KOPT-K1 (cell line): ENCODE results near the gene KIAA1958.

Source experiments
- H3K27ac ChIP-seq: fragments of 200-600 bp; sonication (generic); 2 replicates; pipeline ENCODE4 v1.5.1; 2016; ENCODE audit warnings: antibody characterized with exemption, mild to moderate bottlenecking, low read depth, low read length; ENCODE audit not compliant: poor library complexity, severe bottlenecking
- H3K36me3 ChIP-seq: fragments of 200-600 bp; sonication (generic); 2 replicates; pipeline ENCODE4 v1.5.1; 2017; ENCODE audit warnings: antibody characterized with exemption, mild to moderate bottlenecking, low read length, moderate library complexity; ENCODE audit not compliant: insufficient read depth
- H3K9me3 ChIP-seq: fragments of 200-600 bp; sonication (generic); 2 replicates; pipeline ENCODE4 v1.5.1; 2017; ENCODE audit warnings: antibody characterized with exemption, low read length, mild to moderate bottlenecking; ENCODE audit not compliant: insufficient read depth, poor library complexity, severe bottlenecking

The KIAA1958 gene

DNA sequence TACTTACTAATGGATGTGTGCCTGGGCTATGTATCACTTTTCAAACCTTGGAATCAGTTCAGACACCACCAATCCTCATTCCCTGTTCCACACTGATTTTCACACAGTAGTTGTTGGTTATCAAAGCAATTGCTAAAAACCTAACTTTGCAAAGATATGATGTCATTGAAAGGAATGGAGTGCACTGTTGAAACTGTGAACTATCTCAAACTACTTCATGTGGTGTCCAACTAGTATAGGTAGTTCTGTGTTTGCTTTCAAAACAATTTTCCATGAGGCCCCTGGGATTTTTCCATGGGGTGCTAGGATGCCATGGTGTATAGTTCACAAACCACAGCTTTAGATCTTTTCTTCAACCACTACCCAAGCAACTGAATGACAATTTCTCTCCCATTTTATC lies 213.5 kb downstream of the KIAA1958 start:
- H3K36me3 ChIP-seq: peaks cover 24% of the 10 kb centered on the region; the same call in 1 of the 2 replicates
- no peaks in the 10 kb centered on the region for H3K9me3 ChIP-seq
- H3K27ac ChIP-seq: no peak overlapping the region

DNA sequence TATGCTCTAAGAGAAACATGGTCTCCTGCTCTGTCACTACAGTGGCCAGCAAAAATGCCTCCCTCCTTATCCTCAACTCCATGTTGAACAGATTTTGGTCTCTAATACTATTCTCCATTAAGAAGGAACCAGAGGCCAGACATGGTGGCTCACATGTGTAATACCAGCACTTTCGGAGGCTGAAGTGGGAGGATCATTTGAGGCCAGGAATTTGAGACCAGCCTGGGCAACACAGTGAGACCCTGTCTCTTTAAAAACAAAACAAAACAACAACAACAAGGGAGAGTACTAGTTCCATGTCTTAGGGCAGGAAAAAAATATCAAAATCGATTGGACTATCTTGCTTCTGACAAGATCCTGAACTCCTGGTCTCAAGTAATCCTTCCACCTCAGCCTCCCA lies 216.7 kb downstream of the KIAA1958 start:
- Histone ChIP-seq H3K36me3 (peaks cover 7% of the 10 kb centered on the region; the same call in 1 of the 2 replicates), H3K27ac (no peak overlapping the region), H3K9me3 (no peaks in the 10 kb centered on the region)

DNA sequence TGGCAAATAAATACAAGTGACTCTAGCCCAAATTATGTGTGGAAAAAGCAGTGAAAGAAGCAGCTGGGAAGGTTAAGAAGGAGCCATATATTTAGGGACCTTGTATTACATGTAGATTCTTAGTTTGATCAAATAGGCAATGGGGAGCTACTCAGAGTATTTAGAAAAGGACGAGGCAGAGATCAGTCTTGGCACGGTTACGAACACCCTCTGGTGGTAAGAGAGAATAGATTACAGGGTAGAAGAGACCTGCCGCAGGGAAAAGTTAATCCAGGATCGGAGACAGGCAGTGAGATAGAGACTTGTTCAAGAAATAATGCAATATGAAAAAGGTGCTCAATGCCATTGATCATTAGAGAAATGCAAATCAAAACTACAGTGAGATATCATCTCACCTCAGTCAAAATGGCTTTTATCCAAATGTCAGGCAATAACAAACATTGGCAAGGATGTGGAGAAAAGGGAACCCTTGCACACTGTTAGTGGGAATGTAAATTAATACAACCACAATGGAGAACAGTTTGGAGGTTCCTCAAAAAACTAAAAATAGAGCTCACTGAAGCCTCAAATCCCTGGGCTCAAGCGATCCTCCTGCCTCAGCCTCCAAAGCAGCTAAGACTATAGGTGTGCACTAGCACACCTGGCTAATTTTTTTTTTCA lies 219.3 kb downstream of the KIAA1958 start:
- Histone ChIP-seq H3K9me3 (no peaks in the 10 kb centered on the region), H3K36me3 (peaks cover 10% of the 10 kb centered on the region), H3K27ac (no peak overlapping the region)

DNA sequence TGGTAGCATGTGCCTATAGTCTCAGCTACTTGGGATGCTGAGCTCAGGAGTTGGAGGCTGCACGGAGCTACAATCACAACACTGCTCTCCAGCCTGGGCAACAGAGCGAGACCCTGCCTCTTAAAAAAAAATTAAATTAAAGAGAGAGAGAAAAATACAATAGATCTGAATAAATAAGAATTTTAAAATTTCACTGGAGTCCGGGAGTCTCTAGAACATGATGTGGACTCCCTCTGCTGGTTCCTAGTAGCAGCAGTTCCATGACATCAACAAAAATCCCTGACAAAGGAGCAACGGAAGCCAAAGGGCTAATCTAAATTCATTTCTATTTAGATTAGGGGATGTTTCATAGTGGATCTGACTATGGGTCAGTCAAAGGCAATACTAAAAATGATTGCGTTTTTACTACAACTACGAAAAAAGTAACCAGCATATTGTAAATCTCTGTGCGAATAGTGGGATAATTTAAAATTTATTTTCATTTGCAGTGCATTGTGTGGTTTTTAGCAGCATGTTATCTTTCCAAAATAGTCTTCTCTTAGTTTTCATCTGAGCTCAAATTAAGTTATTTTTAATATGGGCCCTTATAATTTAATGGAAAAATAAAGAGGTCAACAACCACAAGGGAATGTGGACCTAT lies 224.5 kb downstream of the KIAA1958 start:
- Histone ChIP-seq H3K9me3 (no peaks in the 10 kb centered on the region), H3K27ac (no peak overlapping the region), H3K36me3 (peaks cover 10% of the 10 kb centered on the region)

DNA sequence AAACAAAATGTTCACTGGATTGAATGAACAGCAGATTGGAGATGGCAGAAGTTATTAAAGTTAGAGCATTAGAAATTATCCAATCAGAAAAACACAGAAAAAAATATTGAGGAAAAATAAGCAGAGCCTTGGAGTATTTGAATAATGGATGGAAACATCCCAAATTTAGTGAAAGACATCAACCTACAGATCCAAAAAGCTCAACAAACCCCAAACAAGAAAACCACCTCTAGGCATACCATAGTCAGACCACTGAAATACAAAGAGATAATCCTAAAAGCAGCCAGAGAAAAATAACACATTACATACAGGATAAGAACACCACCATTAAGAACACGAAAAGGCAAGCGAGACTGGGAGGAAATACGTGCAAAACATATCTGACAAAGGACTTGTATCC lies 226.1 kb downstream of the KIAA1958 start:
- no peaks in the 10 kb centered on the region for H3K9me3 ChIP-seq
- H3K36me3 ChIP-seq: peaks cover 10% of the 10 kb centered on the region
- H3K27ac ChIP-seq: no peak overlapping the region

DNA sequence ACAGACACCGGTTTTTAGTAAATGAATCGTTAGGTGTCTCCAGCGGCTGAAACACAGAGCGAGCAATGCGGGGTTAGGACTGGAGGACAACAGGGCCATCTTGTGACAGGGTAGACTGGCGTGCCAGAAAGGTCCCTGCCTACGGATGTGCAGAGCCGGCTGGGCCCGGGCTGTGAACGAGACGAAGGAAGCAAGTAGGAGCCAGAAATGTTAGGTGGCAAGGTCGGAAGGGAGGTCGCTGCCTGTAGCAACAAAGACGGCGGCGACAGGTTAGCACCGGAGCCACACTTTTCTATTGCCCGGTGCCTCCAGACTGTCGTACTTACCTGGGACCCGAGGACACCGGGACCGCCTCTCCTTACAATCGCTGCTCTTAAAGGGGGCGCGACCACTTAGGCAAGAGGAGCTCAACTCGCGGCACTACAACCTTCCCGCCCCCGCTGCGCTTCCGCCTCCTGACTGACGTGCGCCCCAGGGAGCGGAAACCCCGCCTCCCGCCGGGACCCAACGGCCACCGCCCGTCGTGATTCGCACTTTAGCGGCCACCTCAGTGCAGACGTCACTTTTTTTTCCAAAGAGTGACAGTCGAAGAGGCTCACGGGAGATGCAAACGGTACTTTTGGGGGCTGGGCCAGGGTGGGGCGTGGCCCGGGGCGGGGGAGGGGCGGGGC lies 231.2 kb downstream of the KIAA1958 start, which contains the start of gene INIP:
Gene INIP, minus strand, starts transcription at position 457 of the 671 bp plus-strand sequence. CDS start 1,632 bp downstream, outside the sequence.
- no peaks in the 10 kb centered on the region for H3K9me3 ChIP-seq
- H3K27ac ChIP-seq: peak within 1 kb of the TSS; percentile 69
- peaks cover 5% of the 10 kb centered on the region; the same call in 1 of the 2 replicates for H3K36me3 ChIP-seq
